Chondrocyte (in vitro differentiated cells): Measurements from ENCODE around the gene CAMK2B. TPM values are rescaled to one million over a fixed set of nuclear protein-coding genes. Genes with fewer than 3 reads are reported as not detected.

ENCODE experiments used
- DNase-seq: peaks from one replicate; pipeline ENCODE4 v3.0.0; 2021; ENCODE audit warnings: mixed read lengths, low spot score
- H3K27ac Mint-ChIP-seq: one replicate; pipeline ENCODE4 v1.8.0; 2021; ENCODE audit warnings: mild to moderate bottlenecking, moderate library complexity, mixed read lengths; ENCODE audit not compliant: unreplicated experiment
- H3K27me3 Mint-ChIP-seq: 2 replicates; pipeline ENCODE4 v1.8.0; 2021; ENCODE audit warnings: low read depth, mixed read lengths
- H3K36me3 Mint-ChIP-seq: 2 replicates; pipeline ENCODE4 v1.8.0; 2021; ENCODE audit warnings: low read depth, mixed read lengths
- H3K4me1 Mint-ChIP-seq: 2 replicates; pipeline ENCODE4 v1.8.0; 2021; ENCODE audit warnings: low read depth, mild to moderate bottlenecking, mixed read lengths
- H3K4me3 Mint-ChIP-seq: one replicate; pipeline ENCODE4 v1.8.0; 2021; ENCODE audit warnings: mild to moderate bottlenecking, moderate library complexity, mixed read lengths; ENCODE audit not compliant: unreplicated experiment
- H3K9me3 Mint-ChIP-seq: 2 replicates; pipeline ENCODE4 v1.8.0; 2021; ENCODE audit warnings: low read depth, mixed read lengths
- total RNA-seq: library from RNA; stranded (reverse); gene quantifications from 3 replicates; pipeline ENCODE4 v1.2.1, GENCODE V29; 2021
- TF ChIP-seq, protein P1 (sequence below): fragments of 200-600 bp; sonication (generic); IDR thresholded peaks from 2 replicates; pipeline ENCODE4 v1.5.0; 2021; ENCODE audit warnings: antibody characterized with exemption, mild to moderate bottlenecking, moderate library complexity

The CAMK2B gene
- total RNA-seq, 1 donor from 2014 or later: 0.27 TPM

DNA sequence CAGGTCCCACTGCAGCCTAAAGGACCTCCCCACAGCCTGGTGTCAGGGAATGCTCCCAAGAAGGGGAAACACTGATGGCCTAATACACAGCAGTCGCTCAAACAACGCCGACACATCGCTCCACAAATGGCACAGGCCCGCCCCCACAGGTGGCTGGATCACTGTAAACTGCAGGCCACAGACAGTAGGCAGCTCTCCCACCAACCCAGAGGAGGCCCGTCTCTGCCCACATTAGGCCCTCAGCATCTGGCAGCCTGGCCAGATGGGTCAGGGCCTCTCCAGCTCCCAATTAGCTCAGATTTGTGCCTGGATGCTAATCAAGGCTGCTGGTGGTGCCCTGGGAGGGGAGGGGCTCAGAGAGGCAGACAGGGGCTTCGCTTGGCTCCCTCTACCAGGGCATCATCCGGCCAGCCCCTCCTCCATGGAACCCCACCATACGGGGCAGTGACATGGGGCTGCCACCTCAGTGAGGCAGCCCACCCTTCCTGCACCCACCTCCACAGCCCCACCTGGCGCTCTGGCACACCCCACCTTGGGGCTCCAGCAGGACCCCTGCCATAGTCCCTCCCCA, 42.7 kb downstream of the CAMK2B start:
- Mint-ChIP-seq H3K4me3 (no peak overlapping the region), H3K9me3 (no peaks in the 10 kb centered on the region), H3K27me3 (peaks cover 1% of the 10 kb centered on the region), H3K4me1 (no peaks in the 10 kb centered on the region), H3K36me3 (no peaks in the 10 kb centered on the region), H3K27ac (no peak overlapping the region)
- TF ChIP-seq, protein P1, sequence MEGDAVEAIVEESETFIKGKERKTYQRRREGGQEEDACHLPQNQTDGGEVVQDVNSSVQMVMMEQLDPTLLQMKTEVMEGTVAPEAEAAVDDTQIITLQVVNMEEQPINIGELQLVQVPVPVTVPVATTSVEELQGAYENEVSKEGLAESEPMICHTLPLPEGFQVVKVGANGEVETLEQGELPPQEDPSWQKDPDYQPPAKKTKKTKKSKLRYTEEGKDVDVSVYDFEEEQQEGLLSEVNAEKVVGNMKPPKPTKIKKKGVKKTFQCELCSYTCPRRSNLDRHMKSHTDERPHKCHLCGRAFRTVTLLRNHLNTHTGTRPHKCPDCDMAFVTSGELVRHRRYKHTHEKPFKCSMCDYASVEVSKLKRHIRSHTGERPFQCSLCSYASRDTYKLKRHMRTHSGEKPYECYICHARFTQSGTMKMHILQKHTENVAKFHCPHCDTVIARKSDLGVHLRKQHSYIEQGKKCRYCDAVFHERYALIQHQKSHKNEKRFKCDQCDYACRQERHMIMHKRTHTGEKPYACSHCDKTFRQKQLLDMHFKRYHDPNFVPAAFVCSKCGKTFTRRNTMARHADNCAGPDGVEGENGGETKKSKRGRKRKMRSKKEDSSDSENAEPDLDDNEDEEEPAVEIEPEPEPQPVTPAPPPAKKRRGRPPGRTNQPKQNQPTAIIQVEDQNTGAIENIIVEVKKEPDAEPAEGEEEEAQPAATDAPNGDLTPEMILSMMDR: no peak
- DNase-seq: peak; percentile 65

DNA sequence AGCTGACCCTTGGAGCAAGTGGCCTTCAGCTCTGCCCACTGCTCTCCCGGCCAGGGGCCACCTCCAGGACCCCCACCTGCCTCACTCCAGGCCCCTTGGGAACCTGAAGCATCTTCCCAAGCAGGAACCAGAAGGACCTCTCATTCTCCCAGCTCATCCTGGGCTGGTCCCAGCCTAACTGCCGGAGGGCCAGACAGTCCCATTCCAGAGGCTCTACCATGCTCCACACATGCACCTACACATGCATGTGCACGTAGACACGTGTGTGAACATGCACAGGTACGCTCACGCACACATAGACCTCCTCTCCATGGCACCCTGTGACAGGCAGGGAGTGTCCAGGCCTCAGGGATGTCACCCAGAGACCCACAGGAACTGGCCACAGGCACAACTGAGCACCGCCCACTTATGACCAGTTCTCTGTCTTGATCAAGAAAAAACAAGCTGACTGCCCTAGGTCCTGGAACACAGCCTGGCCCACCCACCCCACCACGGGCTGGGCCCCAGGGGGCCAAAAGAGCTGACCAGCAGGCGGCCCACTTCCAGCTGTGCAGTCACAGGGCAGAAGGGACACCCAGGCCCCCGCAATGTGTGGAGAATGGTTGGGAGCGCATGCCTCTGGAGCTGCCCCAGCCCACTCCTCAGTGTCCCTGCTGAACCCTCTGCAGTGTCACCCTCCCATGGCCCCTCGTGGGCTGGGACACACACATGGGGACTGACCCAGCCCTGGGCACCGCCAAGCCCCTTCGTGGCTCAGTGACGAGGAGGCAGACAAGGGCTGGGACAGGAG, 43.4 kb downstream of the CAMK2B start:
- DNase-seq: peak; percentile 69
- no peaks in the 10 kb centered on the region for H3K9me3 Mint-ChIP-seq
- no peak overlapping the region for H3K27ac Mint-ChIP-seq
- H3K4me3 Mint-ChIP-seq: no peak overlapping the region
- H3K4me1 Mint-ChIP-seq: no peaks in the 10 kb centered on the region
- H3K36me3 Mint-ChIP-seq: no peaks in the 10 kb centered on the region
- H3K27me3 Mint-ChIP-seq: peaks cover 1% of the 10 kb centered on the region
- TF ChIP-seq, protein P1: no peak

DNA sequence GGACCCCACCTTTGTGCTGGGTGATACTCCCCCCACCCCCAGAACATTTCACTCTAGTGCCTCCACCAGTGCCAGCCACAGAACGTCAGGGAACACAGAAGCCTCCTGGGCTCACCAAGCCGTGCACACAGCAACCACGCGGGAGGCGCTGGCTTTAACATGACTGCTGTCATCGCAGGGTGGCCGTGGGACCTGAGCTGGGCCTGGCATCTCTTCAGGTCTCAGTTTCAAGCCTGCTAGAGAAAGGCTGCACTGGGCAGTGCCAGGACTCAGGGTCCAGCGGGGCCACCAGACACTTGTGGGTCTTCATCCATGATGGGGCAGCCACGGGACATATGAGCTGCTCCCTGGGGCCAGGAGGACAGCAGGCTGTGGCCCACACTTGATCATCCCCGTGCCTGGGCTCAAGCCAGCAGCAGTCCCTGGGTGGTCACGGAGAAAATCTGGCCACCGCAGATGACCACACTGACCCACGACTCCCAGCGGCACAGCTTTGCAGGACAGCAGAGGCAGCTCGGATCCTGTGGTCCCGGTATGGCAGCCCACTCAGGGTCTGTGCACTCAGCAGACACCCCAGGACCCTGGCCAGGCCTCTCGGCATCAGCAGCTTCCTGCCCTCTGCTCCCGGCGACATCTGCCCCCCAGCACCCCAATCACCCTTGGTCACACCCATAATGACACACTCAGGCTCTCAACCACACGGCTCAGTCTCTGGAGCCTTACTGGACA, 44.2 kb downstream of the CAMK2B start:
- TF ChIP-seq, protein P1: no peak
- Mint-ChIP-seq H3K36me3 (no peaks in the 10 kb centered on the region), H3K27me3 (peaks cover 1% of the 10 kb centered on the region), H3K4me3 (no peak overlapping the region), H3K4me1 (no peaks in the 10 kb centered on the region), H3K9me3 (no peaks in the 10 kb centered on the region), H3K27ac (no peak overlapping the region)
- peak; percentile 90 for DNase-seq

DNA sequence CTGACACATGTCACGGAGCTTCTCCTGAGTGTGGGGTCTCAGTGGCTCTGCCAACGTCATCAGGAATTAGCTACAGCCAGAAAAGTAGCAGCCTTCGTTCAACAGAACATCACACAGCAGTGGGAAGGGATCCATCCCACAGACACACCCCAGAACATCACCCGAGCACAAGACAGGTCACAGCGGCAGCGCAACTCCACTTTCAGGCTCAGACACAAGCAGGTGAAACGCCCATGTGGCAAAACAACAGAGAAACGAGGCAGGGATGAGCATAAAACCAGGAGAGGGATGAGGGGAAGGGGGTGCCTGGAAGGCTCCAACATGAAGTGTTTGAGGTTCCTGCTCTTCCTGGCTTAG, 44.8 kb downstream of the CAMK2B start:
- H3K27me3 Mint-ChIP-seq: peaks cover 1% of the 10 kb centered on the region
- no peaks in the 10 kb centered on the region for H3K36me3 Mint-ChIP-seq
- H3K4me1 Mint-ChIP-seq: no peaks in the 10 kb centered on the region
- no peak overlapping the region for H3K4me3 Mint-ChIP-seq
- H3K9me3 Mint-ChIP-seq: no peaks in the 10 kb centered on the region
- DNase-seq: peak; percentile 38
- TF ChIP-seq, protein P1: no peak
- no peak overlapping the region for H3K27ac Mint-ChIP-seq

DNA sequence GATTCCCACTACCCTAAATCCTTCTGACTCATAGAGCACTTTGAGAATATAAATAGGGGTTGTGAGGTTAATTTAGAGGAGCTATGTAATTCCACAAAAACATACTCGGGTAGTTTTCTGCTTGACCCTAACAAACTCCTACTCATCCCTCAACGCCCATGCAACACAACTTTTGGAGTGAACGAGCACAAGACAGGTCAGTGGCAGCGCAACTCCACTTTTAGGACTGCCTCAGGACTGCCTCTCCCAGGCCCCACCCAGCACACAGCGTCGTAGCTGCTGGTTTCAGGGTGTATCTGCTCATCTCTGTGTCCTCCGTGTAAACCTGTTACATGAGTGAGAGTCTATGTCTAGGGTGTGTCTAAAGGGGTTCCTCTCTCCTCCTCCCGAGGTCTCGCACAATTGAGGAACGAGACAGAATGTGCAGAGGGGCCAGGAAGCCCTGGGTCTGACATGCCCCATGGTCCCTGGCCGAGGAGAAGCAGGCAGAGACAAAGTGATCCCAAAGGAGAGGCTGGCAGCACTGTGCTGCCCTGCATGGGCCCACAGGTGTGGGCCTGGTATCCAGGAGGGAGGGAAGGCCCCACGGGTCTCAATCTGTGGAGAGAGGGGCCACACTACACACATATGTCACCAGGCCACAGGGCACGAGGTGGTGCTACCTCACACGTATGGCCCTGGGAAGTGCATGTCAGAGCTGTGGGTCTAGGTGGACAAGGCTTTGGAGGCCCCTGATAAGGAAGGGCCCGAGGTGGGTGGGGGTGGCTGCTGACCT, 45.5 kb downstream of the CAMK2B start:
- DNase-seq: peak; percentile 60
- peaks cover 1% of the 10 kb centered on the region for H3K27me3 Mint-ChIP-seq
- H3K27ac Mint-ChIP-seq: no peak overlapping the region
- H3K4me3 Mint-ChIP-seq: no peak overlapping the region
- no peaks in the 10 kb centered on the region for H3K4me1 Mint-ChIP-seq
- no peaks in the 10 kb centered on the region for H3K36me3 Mint-ChIP-seq
- TF ChIP-seq, protein P1: no peak
- H3K9me3 Mint-ChIP-seq: no peaks in the 10 kb centered on the region
